ENCODE data around the gene SELPLG.

- TF ChIP-seq CTCF (IDR thresholded peaks at IDR 0.05) (no peak), POLR2A (IDR thresholded peaks at IDR 0.05) (no peak)
Measured at GRCh38 chr12:108665608-108666202, 32.0 kb upstream of the SELPLG start.
